ENCODE measurements around the gene VEPH1.
A peak's percentile ranks its signal among the peaks of the same experiment; 100 is the strongest.

VEPH1 gene

GRCh38 chr3:157502916-157503595 lies at the start of gene VEPH1:
TSS of gene VEPH1 (minus strand) at chr3:157503416. CDS start at chr3:157495349, 8,067 bp downstream.
- DNase-seq: no peak

GRCh38 chr3:157551961-157552360 lies 48.7 kb upstream of the VEPH1 start:
- DNase-seq: no peak

- DNase-seq: no peak
Measured at GRCh38 chr3:157549498-157549897, 46.3 kb upstream of the VEPH1 start.

GRCh38 chr3:157544501-157545130 lies 41.4 kb upstream of the VEPH1 start:
- DNase-seq: no peak

GRCh38 chr3:157543501-157544035 lies 40.4 kb upstream of the VEPH1 start:
- DNase-seq: no peak

- peak in 2 of 56 donors; percentile 3 to 9 for DNase-seq
Measured at GRCh38 chr3:157542711-157543500, 39.7 kb upstream of the VEPH1 start.

GRCh38 chr3:157541506-157542236 lies 38.5 kb upstream of the VEPH1 start:
- DNase-seq: no peak

GRCh38 chr3:157540656-157541055 lies 37.4 kb upstream of the VEPH1 start:
- DNase-seq: no peak

- DNase-seq: no peak
Measured at GRCh38 chr3:157535667-157536066, 32.5 kb upstream of the VEPH1 start.

GRCh38 chr3:157534725-157535161 lies 31.5 kb upstream of the VEPH1 start:
- DNase-seq: no peak

GRCh38 chr3:157533298-157534070 lies 30.3 kb upstream of the VEPH1 start:
- no peak for DNase-seq

GRCh38 chr3:157532529-157533297 lies 29.5 kb upstream of the VEPH1 start:
- peak in 4 of 56 donors; percentile 10 to 36 (median 28) for DNase-seq

GRCh38 chr3:157531771-157532170 lies 28.6 kb upstream of the VEPH1 start:
- no peak for DNase-seq

GRCh38 chr3:157531301-157531660 lies 28.1 kb upstream of the VEPH1 start:
- DNase-seq: no peak

GRCh38 chr3:157530637-157531300 lies 27.6 kb upstream of the VEPH1 start:
- DNase-seq: no peak

- DNase-seq: no peak
Measured at GRCh38 chr3:157529751-157530150, 26.5 kb upstream of the VEPH1 start.

- no peak for DNase-seq
Measured at GRCh38 chr3:157529085-157529484, 25.9 kb upstream of the VEPH1 start.

- DNase-seq: peak in 1 of 56 donors; percentile 8
Measured at GRCh38 chr3:157527131-157527881, 24.1 kb upstream of the VEPH1 start.
